DMS153 treated with DMSO at 0.1 percent for 48 hours (cell line): ENCODE measurements around the gene GRB10.

Source experiments
- DNase-seq: peaks from one replicate; lab custom pipeline; 2025; ENCODE audit not compliant: unreplicated experiment; lab: John Stamatoyannopoulos, UW

The GRB10 gene

DNA sequence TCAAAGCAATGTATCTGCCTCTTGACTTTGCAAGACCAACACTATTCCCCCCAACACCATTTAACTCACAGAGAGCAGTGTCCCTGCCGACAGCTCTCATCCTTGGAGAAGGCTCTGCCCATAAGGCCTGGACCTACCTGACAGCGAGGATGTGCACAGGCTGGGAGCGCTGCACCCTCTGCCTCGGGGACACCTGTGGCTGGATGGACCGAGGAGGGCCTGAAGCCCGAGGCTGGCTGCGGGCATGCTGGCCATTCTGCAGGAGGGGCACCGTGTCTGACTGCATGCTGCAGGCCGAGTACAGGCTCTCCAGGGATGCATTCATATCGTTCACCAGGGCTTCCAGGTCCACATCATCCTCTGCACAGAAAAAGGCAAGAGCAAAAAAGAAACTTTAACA lies 108.4 kb downstream of the GRB10 start:
- DNase-seq, result no peak

DNA sequence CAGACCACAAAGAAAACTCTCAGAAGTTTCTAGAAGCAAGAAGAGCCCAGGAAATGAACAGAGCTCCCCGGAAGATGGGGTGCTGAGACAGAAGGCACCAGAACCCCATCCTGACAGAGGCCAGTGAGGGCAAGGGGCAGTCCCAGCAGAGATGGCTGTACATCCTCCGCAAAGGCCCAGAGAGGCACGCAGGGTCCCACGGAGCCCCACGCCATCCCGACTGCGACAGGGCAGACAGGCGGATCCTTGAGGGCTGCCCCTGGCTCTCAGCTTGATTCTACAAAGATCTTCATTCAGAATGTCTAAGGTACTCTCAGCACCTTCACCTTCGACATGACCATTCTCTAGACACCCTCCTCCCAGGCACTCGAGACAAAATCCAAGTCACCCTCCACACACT lies 109.6 kb downstream of the GRB10 start:
- DNase-seq, result no peak

DNA sequence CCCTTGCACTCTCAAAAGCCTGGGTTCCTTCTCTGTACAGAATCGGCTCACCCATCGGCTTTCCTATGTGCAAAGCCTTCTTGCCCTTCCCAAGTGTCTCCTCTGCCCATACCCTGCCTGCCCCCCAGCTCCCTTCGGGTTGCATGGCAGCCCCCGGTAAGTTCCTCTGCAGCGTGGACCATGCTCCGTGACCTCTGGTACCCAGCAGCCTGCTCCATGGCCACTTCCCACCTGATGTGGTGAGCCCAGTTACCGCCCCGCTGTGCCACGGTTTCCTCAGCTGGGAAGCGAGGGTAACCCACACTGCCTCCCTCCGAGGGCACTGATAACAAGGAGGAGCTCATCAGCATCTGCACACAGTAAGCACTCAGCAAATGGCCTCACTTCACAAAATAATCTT lies 110.7 kb downstream of the GRB10 start:
- DNase-seq, result no peak

DNA sequence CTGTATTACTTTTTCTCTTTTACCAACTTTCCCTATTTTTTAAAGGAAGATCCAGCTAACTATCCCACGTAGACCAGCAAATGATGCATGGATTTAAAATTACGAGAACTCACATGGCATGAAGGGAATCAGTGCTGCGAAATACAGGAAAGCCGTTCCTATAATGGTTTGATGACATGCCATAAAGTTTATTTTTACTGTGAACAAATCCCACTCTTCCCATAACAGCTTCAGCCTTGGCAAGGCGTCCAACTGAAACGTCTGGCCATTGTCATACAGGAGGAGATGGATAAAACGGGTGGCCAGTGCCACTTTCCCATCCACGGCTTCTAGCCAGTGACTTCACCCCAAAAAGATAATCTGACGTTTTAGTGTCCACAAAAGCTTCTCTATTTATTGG lies 111.3 kb downstream of the GRB10 start:
- DNase-seq, result no peak

DNA sequence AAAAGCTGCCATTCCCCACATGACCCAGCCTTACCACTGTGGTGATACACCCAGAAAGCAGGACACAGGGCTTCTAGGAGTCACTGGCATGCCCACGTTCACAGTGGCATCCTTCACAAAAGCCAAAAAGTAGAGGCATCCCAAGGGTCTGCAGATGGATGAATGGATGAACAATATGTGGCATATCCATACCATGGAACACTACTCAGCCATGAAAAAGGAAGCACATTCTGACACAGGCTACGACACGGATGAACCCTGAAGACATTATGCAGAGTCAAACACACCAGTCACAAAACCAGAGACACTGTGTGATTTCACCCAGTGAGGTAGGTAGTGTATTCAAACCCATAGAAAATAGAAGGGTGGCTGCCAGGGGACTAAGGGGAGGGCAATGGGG lies 112.8 kb downstream of the GRB10 start:
- DNase-seq, result no peak

DNA sequence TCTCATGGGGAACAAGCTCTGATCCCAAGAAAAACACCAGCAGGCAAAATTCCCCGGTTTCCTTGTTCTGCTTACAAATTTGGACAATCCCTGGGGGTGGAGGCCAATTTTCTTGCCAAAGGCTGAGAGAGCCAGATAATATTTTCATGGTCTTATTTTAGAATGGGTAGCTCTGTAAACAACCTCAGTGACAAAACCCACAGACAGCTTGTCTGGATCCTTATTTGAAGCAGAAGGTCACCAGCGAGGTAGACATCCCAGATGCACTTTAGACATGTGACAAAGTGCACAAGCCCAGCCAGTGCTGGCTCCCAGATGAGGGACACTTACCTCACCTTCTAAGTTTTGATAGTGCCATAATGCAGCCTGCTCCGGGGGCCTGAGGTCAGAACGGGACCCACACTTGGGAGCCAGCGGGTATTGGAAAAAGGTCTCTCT lies 114.9 kb downstream of the GRB10 start:
- no peak for DNase-seq

DNA sequence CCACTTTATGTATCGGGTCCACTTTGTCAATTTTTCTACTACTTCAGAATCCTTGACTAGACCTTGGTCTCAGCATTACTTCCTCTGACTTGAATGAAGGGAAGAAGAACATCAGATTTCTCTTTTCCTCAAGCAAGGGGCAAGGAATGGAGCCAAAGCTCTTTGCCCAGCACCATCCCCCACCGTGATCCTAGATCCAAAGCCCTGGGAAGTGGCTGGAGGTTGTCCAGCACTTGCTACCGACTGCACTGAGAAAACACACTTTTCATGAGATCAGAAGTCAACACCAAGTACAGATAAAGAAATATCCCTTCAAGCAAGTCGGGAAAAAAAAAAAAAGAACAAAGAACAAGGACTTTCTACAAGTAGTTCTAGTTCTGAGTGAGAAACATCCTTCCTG lies 115.4 kb downstream of the GRB10 start:
- DNase-seq, result no peak

DNA sequence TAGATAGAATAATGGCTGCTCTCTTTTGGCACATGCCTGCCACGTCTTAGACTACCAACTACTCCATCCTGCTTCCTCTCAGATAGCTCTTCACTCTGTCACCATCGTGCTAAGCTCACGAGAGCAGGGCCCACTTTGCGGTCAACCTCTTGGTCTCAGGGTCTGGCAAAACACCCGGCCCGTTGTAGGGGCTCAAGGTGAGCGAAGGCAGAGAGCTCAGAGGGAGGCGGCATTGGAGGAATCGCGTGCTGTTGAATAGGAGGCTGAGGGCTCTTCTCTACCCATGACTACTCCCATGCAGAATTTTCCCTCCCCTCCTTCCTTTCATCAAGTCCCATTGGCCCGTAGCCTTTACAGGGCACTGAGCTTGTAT lies 116.6 kb downstream of the GRB10 start:
- no peak for DNase-seq

DNA sequence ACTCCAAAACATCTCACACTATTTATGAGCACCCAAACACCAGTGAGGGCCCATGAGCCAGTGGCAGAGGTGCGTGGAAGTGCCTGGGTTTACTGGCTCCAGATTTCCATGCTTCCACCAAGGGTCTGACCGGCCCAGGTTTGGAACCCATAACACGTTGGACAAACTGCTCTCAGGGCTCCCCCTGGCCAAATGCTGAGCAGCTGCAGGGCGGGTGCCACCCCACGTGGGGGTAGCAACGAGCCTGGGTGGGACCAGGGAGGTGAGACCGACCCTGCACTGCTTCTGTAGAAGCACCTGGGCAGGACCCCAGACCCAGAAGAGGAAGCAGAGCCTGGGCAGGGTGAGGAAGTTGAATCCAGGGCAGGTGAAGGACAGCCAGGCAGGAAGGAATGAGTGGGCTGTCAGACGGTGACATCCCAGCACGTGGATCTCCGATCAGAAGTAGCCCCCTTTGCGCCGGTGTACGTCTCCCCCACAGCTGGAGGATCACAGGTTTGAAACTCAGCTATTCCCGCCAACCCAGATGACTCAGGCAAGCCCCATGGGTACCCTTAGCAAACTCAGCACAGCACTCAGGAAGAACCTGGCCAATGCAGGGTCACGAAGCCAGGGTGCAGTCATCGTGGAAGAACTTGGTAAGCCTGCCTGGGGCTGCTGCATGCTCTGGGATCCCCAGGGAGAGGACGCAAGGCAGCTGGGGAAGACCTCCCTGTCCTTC lies 117.1 kb downstream of the GRB10 start:
- DNase-seq, result no peak

DNA sequence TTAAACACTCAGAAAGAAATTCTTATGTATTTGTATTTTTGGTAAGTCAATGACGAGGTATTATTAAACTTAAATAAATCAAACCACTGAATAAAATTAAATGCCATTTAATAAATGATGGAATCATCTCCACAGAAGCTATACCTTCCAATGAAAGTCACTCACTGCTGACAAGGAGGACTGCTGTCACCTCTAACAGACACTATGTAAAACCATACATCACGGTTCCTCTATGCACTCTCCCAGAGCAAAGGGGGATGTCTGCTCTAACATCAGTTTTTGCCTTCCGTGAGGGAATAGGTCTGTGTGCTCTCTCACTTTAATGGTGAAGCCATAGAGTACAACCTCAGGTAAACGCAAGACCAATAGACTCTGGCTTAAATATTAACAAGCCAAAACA lies 117.8 kb downstream of the GRB10 start:
- DNase-seq, result no peak

DNA sequence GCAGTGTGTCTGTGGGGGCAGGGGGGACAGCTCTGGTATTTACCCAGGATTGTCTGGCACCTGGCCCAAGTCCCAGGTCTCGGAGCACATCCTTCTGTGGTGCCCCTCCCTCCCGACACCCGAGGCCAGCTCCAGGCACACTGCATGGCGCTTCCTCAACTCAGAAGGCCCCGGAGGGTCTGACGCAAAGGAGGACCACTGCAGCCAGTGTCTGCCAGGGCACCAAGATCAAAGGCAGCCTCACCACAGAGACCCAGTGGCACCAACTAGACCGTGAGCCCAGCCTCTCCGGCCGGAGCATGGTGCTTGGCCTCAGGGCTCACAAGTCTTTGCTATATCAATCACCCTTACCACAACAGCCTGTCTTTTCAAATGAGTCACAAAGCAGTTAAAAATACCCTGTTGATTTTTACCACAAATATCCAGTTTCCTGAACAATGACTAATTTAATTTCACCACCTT lies 118.2 kb downstream of the GRB10 start:
- DNase-seq, result no peak

DNA sequence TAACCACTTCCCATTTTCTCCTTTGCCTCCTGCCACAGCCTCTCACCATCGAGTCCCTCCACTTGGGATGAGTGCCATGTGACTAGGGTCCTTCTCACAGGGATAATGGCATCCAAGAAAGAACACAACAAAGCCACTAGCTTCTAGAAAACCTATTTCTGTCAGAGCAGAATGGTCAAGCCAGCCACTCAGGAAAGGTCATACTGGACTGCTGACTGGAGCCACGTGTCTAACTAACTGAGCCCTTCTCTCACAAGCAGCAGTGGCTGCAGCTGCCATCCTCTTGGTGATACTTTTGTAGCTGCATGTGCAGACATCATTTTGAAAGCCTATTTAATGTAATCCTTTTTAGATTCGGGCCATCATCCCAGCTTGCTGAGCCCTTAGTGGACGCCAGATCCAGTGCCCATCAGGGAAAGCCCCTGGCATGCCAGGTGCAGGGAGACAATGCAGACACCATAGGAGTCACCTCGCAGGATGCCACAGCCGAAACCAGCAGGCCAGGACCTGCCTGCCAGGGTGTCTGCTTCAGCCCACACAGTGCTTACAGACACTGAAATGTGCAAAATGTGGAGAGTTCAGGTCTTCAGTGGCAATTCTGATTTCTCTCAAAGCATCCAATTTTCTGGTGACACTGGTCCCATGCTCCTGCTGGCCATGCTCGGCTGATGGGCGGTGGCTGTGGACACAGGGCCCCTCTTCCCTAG lies 119.1 kb downstream of the GRB10 start:
- no peak for DNase-seq

DNA sequence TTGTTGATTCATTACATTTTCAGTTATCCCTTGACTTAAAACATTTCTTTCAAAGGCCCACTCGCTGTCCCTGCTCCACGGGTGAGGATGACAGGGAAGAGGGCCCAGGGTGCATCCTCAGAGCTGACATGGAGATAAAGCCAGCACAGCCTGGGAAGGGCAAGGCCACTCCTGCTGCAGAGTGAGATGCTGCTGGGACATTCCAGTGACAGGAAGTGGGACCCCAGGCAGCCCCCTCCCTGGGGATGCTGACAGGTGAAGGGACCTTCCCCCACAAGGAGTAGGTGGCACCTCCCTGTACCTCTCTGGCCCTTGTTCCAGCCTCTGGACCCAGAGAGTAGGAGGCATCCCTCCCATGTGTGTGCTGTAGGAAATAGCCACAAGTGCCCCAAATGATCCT lies 119.7 kb downstream of the GRB10 start:
- no peak for DNase-seq

DNA sequence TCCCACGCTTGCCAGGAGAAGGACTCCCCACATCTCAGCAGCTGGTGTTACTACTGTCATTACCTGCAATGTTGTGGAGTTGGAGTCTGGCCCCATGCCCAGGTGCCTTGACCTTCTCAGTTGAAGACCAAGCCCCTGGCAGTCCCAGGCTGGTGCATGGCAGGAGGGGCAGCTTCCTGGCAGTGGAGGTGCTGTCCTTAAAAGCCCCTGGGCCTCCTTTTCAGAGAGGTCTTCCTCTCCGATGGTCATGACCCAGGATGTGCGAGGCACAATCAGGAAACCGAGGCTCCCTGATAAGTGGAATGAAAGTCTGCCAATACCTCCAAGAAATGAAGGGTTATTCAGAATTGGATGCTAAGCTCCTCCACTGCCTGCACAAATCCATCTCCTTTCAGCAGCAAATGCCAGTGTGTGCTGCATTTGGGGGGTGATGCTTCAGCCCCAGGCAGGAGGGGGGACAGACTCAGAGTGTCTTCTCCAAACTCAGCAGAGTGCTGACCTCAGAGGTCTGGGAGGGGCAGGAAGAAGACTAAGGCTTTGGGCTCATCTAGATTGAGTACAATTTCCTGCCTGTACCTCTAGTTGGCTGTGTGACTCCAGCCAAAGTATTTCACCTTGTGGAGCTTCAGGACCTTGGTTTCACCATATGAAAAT lies 120.5 kb downstream of the GRB10 start:
- DNase-seq, result no peak

DNA sequence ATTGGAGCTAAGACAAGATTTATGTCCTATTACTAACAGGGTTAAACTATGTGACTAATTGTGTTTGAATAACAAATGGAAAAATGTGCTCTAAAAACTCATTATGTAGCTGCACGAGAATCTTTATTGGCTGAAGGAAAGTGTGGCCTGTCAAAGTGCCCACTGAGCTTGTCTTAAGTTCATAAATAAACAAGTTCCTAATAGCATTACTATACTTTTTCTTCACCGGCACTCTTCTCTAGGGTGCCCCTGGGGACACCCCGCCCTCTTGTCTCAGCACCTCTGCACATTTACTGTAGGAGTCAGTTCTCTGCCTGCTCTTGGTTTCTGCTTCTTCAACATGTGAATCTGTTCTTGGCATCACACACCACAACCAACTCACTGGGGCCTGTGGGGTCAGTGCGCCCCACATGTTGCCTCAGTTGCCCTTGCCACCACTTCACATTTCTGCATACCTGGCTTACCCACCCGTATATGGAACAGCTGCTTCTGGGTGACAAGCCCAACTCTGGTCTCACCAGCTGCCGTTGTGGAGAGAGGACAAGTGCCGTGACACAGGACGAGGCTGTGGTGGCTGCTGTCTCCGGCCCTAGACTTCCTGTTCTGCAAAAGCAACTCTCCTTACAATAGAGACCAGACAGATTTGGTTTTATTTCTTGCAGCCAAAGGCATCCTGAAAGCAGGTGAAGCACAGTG lies 121.2 kb downstream of the GRB10 start:
- no peak for DNase-seq

DNA sequence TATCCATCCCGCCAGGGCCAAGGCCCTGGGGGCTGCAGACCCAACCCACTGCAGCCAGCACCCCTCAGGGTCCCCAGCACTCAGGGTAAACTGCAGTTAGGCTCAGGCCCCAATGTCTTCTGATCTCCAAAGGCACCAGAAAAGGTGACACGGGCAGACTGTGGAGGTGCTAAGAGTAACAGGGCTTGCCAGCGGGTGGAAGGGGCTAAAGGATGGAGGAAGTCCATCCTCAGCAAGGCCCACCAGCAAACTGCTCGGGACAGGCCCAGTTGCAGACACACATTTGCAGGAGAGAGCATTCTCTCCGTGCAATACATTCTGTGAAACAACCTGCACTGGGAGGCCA lies 121.9 kb downstream of the GRB10 start:
- DNase-seq, result no peak

DNA sequence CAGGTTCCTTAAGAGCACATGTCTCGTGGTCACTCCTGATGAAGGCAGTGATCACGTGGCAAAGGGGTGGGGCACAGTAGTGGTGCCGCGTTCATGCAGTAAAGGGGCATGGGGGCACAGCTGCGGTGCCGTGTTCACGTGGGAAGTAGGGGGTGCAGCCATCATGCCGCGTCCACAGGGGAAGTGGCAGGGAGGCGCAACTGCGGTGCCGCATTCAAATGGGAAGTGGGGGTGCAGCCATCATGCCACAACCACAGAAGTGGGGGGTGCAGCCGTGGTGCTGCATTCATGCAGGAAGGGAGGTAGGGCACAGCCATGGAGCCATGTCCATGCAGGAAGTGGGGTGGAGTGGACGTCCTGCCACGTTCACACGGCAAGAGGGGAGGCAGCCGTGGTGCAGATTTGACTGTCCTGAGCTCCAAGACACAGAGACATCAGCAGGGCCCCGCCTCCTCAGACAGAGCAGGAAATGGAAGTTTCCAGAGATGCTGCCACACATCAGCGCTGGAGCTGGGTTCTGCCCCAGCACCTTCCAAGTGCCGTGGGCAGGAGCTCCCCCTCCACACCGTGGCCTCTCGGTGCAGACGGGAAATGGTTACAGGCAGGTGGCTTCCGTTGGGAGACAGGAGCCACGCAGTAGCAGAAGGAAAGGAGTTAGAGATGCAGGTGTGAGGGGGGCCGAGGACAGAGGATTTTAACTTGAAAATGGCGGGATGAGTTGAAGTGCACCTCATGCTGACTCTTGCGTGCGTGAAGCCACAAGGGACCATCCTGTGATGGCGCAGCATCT lies 122.5 kb downstream of the GRB10 start:
- no peak for DNase-seq

DNA sequence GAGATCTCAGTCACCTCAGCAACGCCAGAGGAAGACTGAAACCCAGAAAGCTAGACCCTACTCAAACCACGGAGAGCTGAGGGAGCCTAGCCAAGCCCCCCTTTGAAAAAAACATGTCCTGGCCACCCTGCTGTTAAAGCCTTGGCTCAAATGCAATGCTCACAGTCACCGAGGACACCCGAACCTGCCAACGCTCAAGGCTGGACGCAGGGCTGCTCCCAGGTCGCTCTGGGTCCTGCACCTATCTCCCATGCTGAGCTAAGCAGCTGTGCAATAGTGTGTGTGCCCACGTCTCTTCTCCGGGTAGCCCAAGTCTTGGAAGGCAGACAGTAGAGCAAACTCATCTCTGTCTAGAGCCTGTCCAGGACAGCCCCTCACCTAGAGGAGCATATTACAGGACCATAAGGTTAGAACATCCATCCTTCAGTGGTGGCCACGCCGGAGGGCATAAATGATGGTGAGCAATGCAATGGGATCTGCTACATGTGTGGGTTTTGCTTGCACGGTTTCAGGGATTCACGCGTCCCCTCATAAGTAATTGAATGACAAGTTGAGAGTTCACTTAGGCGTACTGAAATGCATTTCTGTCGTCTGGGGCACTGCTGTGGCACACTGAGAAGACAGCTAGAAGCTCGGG lies 123.2 kb downstream of the GRB10 start:
- no peak for DNase-seq

DNA sequence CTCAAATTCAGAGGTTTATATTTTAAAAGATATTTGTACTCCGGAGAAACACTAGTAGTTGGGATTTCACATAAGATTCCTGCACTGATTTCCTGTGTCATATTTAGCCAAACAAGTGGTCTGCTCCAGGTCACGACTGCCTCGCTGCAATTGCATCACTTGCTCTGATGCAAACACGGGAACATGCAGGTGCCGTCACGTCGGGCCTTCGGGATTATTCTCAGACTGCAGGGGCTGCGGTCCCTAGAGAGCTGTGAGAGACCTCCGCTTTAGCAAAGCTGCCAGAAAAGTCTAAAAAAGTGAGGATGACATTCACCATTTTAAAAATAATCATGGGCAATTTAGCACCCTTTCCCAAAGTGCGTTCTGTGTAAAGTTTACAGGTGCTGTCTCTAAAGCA lies 124.0 kb downstream of the GRB10 start:
- no peak for DNase-seq

DNA sequence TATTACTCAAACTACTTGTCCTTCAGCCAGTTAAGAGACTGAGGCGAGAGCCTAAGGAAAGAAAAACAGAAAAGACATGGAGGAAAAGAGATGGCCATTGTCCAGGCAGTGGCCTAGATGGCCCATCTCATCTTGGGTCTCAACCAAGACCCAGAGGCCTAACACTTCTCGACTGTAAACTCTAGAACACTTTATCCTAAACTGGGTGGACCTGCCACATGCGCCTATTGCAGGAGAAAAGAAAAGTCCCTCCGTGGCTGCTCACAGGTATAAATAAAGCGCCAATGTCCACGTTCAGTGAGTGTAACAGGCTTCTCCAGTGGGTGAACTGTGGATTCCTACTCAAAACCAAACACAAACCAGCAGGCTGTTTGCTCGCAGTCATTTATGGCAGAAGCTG lies 124.8 kb downstream of the GRB10 start:
- DNase-seq, result no peak
